Endothelial cell of umbilical vein (primary cell): ENCODE measurements around the gene KNCN. TPM values are rescaled to one million over a fixed set of nuclear protein-coding genes. Genes with fewer than 3 reads are reported as not detected.

Experiments used
- BruUV-seq: library from RNA; stranded (reverse); fragments of 400-500 nt; replicated peaks from 2 replicates; lab custom pipeline; 2021; lab: Mats Ljungman, UMichigan
- CTCF ChIA-PET: fragments of 300-600, 350-600 bp; sonication (Branson Sonifier 250); formaldehyde crosslinking; loops from one replicate; lab custom pipeline; 2021; ENCODE audit warnings: antibody characterized with exemption, inconsistent platforms; lab: Charles Lee
- POLR2A ChIA-PET: fragments of 300-600, 350-600 bp; sonication (Branson Sonifier 250); formaldehyde crosslinking; loops from one replicate; lab custom pipeline; 2021; ENCODE audit warnings: antibody characterized with exemption, inconsistent platforms; lab: Charles Lee
- DNase-seq: peaks from one replicate; pipeline ENCODE4 v3.0.0-alpha.2; 2011; ENCODE audit warnings: low read depth, low spot score
- FAIRE-seq: peaks from 2 replicates; lab custom pipeline; 2011; peaks lifted over from hg19 to GRCh38; lab: Jason Lieb, UNC
- H2AFZ ChIP-seq: 2 replicates; pipeline ENCODE4 v1.6.0; 2012; ENCODE audit warnings: low read depth, low read length, control low read depth, inconsistent platforms
- H3K27ac ChIP-seq: 2 replicates; pipeline ENCODE4 v1.5.1; 2011; ENCODE audit warnings: low read depth, mild to moderate bottlenecking, control low read depth, low read length, moderate library complexity; ENCODE audit not compliant: insufficient read depth
- H3K27me3 ChIP-seq, 2 experiments: 2 replicates each; pipeline versions ENCODE4 v1.6.0 to v1.6.1; 2011; ENCODE audit warnings: low read length in 2 of 2, mixed read lengths in 1 of 2; ENCODE audit not compliant: control insufficient read depth in 2 of 2, insufficient read depth in 2 of 2
- H3K36me3 ChIP-seq, 2 experiments: 2 replicates in 1 of 2; 3 replicates in 1 of 2; pipeline ENCODE4 v1.5.1; 2011; ENCODE audit warnings: low read length in 2 of 2, mild to moderate bottlenecking in 1 of 2, moderate library complexity in 1 of 2; ENCODE audit not compliant: control insufficient read depth in 2 of 2, insufficient read depth in 2 of 2; ENCODE audit errors: extremely low read depth in 1 of 2
- H3K4me1 ChIP-seq: 3 replicates; pipeline ENCODE4 v1.5.1; 2011; ENCODE audit warnings: mild to moderate bottlenecking, low read length; ENCODE audit not compliant: control insufficient read depth, insufficient read depth; ENCODE audit errors: extremely low read depth
- H3K4me2 ChIP-seq: 2 replicates; pipeline ENCODE4 v1.6.1; 2011; ENCODE audit warnings: low read length, control low read depth, mixed read lengths; ENCODE audit not compliant: insufficient read depth
- H3K4me3 ChIP-seq, 3 experiments: fragments of 200-600 bp in 1 of 3; sonication (generic), shearing (Covaris generic) in 1 of 3; replicated peaks in 1 of 3; 2 replicates each; pipeline ENCODE4 v1.5.1; 2011 to 2016; ENCODE audit warnings: control low read depth in 3 of 3, low read length in 3 of 3, mild to moderate bottlenecking in 2 of 3, inconsistent platforms in 1 of 3, low read depth in 1 of 3, moderate library complexity in 1 of 3; ENCODE audit not compliant: insufficient read depth in 1 of 3
- H3K79me2 ChIP-seq: 2 replicates; pipeline ENCODE4 v1.6.0; 2012; ENCODE audit warnings: low read length, inconsistent platforms; ENCODE audit not compliant: control insufficient read depth, insufficient read depth
- H3K9ac ChIP-seq: replicated peaks from 2 replicates; pipeline ENCODE3; 2011; ENCODE audit warnings: low read length, control low read depth; ENCODE audit not compliant: insufficient read depth; ENCODE audit errors: extremely low read depth
- H3K9me1 ChIP-seq: replicated peaks from 3 replicates; pipeline ENCODE4 v1.6.0; 2011; ENCODE audit warnings: mild to moderate bottlenecking, low read length; ENCODE audit not compliant: control insufficient read depth, insufficient read depth; ENCODE audit errors: extremely low read depth
- H3K9me3 ChIP-seq: replicated peaks from 2 replicates; pipeline ENCODE4 v1.5.1; 2012; ENCODE audit warnings: low read length, inconsistent platforms; ENCODE audit not compliant: control insufficient read depth, insufficient read depth
- H4K20me1 ChIP-seq: replicated peaks from 2 replicates; pipeline ENCODE3; 2011; ENCODE audit warnings: mild to moderate bottlenecking, low read length; ENCODE audit not compliant: control insufficient read depth, insufficient read depth; ENCODE audit errors: extremely low read depth
- CTCF ChIP-seq, 2 donors: IDR thresholded peaks; 1 replicate in 1 of 2; 2 replicates in 1 of 2; pipeline ENCODE4 v1.5.1; 2011; ENCODE audit warnings: low read length in 2 of 2, mild to moderate bottlenecking in 2 of 2, moderate library complexity in 2 of 2, control low read depth in 1 of 2, inconsistent platforms in 1 of 2, low read depth in 1 of 2; ENCODE audit not compliant: insufficient read depth in 1 of 2; ENCODE audit errors: extremely low read depth in 1 of 2
- EZH2 ChIP-seq: IDR thresholded peaks from 2 replicates; pipeline ENCODE4 v1.6.1; 2012; ENCODE audit warnings: borderline replicate concordance, low read depth, mild to moderate bottlenecking, moderate library complexity, low read length, inconsistent platforms; ENCODE audit not compliant: severe bottlenecking
- FOS ChIP-seq: IDR thresholded peaks from 2 replicates; pipeline ENCODE4 v1.6.1; 2011; ENCODE audit warnings: mild to moderate bottlenecking, low read length, moderate library complexity, borderline replicate concordance; ENCODE audit not compliant: insufficient read depth
- GATA2 ChIP-seq: IDR thresholded peaks from 2 replicates; pipeline ENCODE4 v1.7.0; 2011; ENCODE audit warnings: low read depth, mild to moderate bottlenecking, moderate library complexity, mixed read lengths, low read length; ENCODE audit not compliant: insufficient read length, insufficient read depth
- JUN ChIP-seq: IDR thresholded peaks from 2 replicates; pipeline ENCODE4 v1.6.1; 2011; ENCODE audit warnings: borderline replicate concordance, low read depth; ENCODE audit not compliant: insufficient read length, insufficient read depth
- MAX ChIP-seq: IDR thresholded peaks from 2 replicates; pipeline ENCODE4 v1.6.1; 2011; ENCODE audit not compliant: insufficient read depth, insufficient read length
- MYC ChIP-seq: IDR thresholded peaks from one replicate; pipeline ENCODE4 v1.6.1; 2011; ENCODE audit warnings: mild to moderate bottlenecking, low read depth, low read length
- POLR2A ChIP-seq: IDR thresholded peaks from 2 replicates; pipeline ENCODE4 v1.6.1; 2012; ENCODE audit warnings: low read depth, mild to moderate bottlenecking, control low read depth, low read length
- POLR2AphosphoS5 ChIP-seq: IDR thresholded peaks from 2 replicates; pipeline ENCODE4 v1.6.1; 2012; ENCODE audit warnings: low read depth, mild to moderate bottlenecking, control low read depth, low read length, moderate library complexity; ENCODE audit not compliant: insufficient read depth
- dilution Hi-C: fragments of 300-500 bp; cut with MboI; formaldehyde crosslinking; loops from one replicate; pipeline ENCODE4 v1.15.0; 2019; ENCODE audit warnings: low sequenced_read_pairs; ENCODE audit not compliant: extremely low pct_ligation_motif_present
- intact Hi-C: fragments of 100-400 bp; cut with micrococcal nuclease; formaldehyde crosslinking; loops from one replicate; pipeline ENCODE4 v1.10.0; 2022
- polyA plus RNA-seq, 4 experiments: library from polyadenylated mRNA; depleted of rRNA in 3 of 4; stranded (reverse) in 3 of 4; unstranded in 1 of 4; fragments of >200 nt; gene quantifications; 2 replicates each; pipeline versions ENCODE4 v1.2.1 to v1.2.3, GENCODE V29; 2011 to 2012; ENCODE audit warnings: missing spikeins in 1 of 4
- total RNA-seq: library from RNA; stranded (reverse); gene quantifications from 2 replicates; pipeline ENCODE4 v1.2.3, GENCODE V29; 2021

Gene KNCN
- total and polyA plus RNA-seq, 2 donors (not counting 3 experiments of a cell fraction or from before 2014, with no cell fraction given), result not detected

- no TSS peak for BruUV-seq
- no peaks in the 10 kb centered on the region for H4K20me1 ChIP-seq
- no peak overlapping the region for H3K4me3 ChIP-seq
- no peaks in the 10 kb centered on the region for H3K79me2 ChIP-seq
- FAIRE-seq, result no peak
- no peak overlapping the region for H3K27ac ChIP-seq
- TF ChIP-seq CTCF (IDR thresholded peaks at IDR 0.05; ENCODE audit: extremely low read depth in 1 of 2, insufficient read depth in 1 of 2, low read depth in 1 of 2, low read length in 2 of 2) (no peak), GATA2 (no peak), POLR2AphosphoS5 (no peak), JUN (no peak), MAX (no peak), EZH2 (no peak), MYC (no peak), FOS (no peak), POLR2A (no peak)
- peaks cover 44% of the 10 kb centered on the region in 2 experiments for H3K27me3 ChIP-seq
- ChIA-PET CTCF (interaction anchor here (1.0 to 2.6 kb wide), 5 partner anchors 11 to 115 kb away, joined by 3 to 12 read pairs (median 6); no protein-coding TSS in a partner anchor), POLR2A (no interaction called here)
- H3K4me1 ChIP-seq, result no peaks in the 10 kb centered on the region
- no peaks in the 10 kb centered on the region for H3K9me3 ChIP-seq
- DNase-seq, result no peak
- dilution Hi-C loops, result no loop called here
- H3K36me3 ChIP-seq, result no peaks in the 10 kb centered on the region
- H2AFZ ChIP-seq, result no peak overlapping the region
- H3K4me2 ChIP-seq, result no peak overlapping the region
- intact Hi-C loops, result no loop called here
- H3K9me1 ChIP-seq, result no peaks in the 10 kb centered on the region
- no peak overlapping the region for H3K9ac ChIP-seq
These were observed 30.0 kb downstream of the KNCN start for GRCh38 chr1:46521414-46521813.
